HG03159 (cell line): ENCODE measurements around the gene LRRC37B.
"Not testable (repeated sequence)": the region's sequence is repeated elsewhere in the genome, so short reads cannot be mapped to it uniquely, and the experiment has no call there.

ENCODE experiments used
- ATAC-seq: cut with Tn5 transposase; IDR thresholded peaks from one replicate; pipeline ENCODE4 v1.9.1; 2021; ENCODE audit warnings: mild to moderate bottlenecking, moderate library complexity; ENCODE audit not compliant: unreplicated experiment

LRRC37B gene

GRCh38 chr17:32006957-32007462 lies at the start of gene LRRC37B:
TSS of gene LRRC37B (plus strand) at chr17:32007383. CDS start at chr17:32021393, 14,010 bp downstream.
- ATAC-seq, result peak; percentile 86

GRCh38 chr17:31964131-31964530 lies 43.1 kb upstream of the LRRC37B start:
- ATAC-seq, result not testable (repeated sequence)

GRCh38 chr17:31967648-31968047 lies 39.5 kb upstream of the LRRC37B start:
- ATAC-seq, result no peak

GRCh38 chr17:31970416-31970815 lies 36.8 kb upstream of the LRRC37B start:
- ATAC-seq, result not testable (repeated sequence)

GRCh38 chr17:31974269-31975071 lies 32.7 kb upstream of the LRRC37B start:
- not testable (repeated sequence) for ATAC-seq

- not testable (repeated sequence) for ATAC-seq
Measured at GRCh38 chr17:31975391-31975790, 31.8 kb upstream of the LRRC37B start.

GRCh38 chr17:31991821-31992220 lies 15.4 kb upstream of the LRRC37B start:
- ATAC-seq, result not testable (repeated sequence)

GRCh38 chr17:31997005-31997404 lies 10.2 kb upstream of the LRRC37B start:
- ATAC-seq, result no peak

- peak; percentile 45 for ATAC-seq
Measured at GRCh38 chr17:32007463-32008298, 498 bp downstream of the LRRC37B start.

GRCh38 chr17:32009262-32009542 lies 2.0 kb downstream of the LRRC37B start:
- no peak for ATAC-seq

GRCh38 chr17:32010114-32010513 lies 2.9 kb downstream of the LRRC37B start:
- ATAC-seq, result no peak

- no peak for ATAC-seq
Measured at GRCh38 chr17:32015245-32016013, 8.2 kb downstream of the LRRC37B start.

- no peak for ATAC-seq
Measured at GRCh38 chr17:32016231-32016630, 9.0 kb downstream of the LRRC37B start.

GRCh38 chr17:32019228-32019627 lies 12.0 kb downstream of the LRRC37B start:
- ATAC-seq, result no peak

- ATAC-seq, result no peak
Measured at GRCh38 chr17:32020943-32021614, 13.9 kb downstream of the LRRC37B start.

- ATAC-seq, result no peak
Measured at GRCh38 chr17:32021615-32021955, 14.4 kb downstream of the LRRC37B start.

GRCh38 chr17:32022554-32022953 lies 15.4 kb downstream of the LRRC37B start:
- not testable (repeated sequence) for ATAC-seq

- ATAC-seq, result not testable (repeated sequence)
Measured at GRCh38 chr17:32027271-32027670, 20.1 kb downstream of the LRRC37B start.

- no peak for ATAC-seq
Measured at GRCh38 chr17:32033223-32033622, 26.0 kb downstream of the LRRC37B start.

- ATAC-seq, result not testable (repeated sequence)
Measured at GRCh38 chr17:32033812-32034211, 26.6 kb downstream of the LRRC37B start.

- not testable (repeated sequence) for ATAC-seq
Measured at GRCh38 chr17:32040246-32040645, 33.1 kb downstream of the LRRC37B start.
